ENCODE results near the gene FZD4. TPM values are rescaled to one million over a fixed set of nuclear protein-coding genes. Genes with fewer than 3 reads are reported as not detected.

FZD4 gene
- total and polyA plus RNA-seq, 11 donors = 11.6 to 39.6 (median 21.1) TPM

GRCh38 chr11:86980086-86980796 lies 25.0 kb upstream of the FZD4 start:
- intact Hi-C loops (cut with DNase I) = loop anchor here in 1 of 10 donors (2.0 kb wide), 1 partner anchor 25 kb away; the partner anchor contains the start of gene FZD4

GRCh38 chr11:86978756-86979608 lies 23.8 kb upstream of the FZD4 start:
- intact Hi-C loops (cut with DNase I) = no loop called here
- Histone ChIP-seq H3K9me3 (peaks cover 0 to 9% (median 0%) of the 10 kb centered on the region in 12 donors), H3K4me1 (peaks cover 2 to 62% (median 34%) of the 10 kb centered on the region in 12 donors), H3K4me3 (no peak overlapping the region), H3K27ac (peak overlapping the region in 10 of 12 donors; percentile 8 to 58 (median 28)), H3K27me3 (no peaks in the 10 kb centered on the region), H3K36me3 (no peaks in the 10 kb centered on the region)
- ATAC-seq (peak in 2 of 4 donors; percentile 35 to 37), DNase-seq (peak in 1 of 5 donors; percentile 39)
- 50 to 61% (median 56%) methylated on average over 3 of the region's 3 CpGs for WGBS, 4 donors
- TF ChIP-seq CTCF (IDR thresholded peaks at IDR 0.05) (peak; percentile 20 to 60 (median 38)), POLR2A (IDR thresholded peaks at IDR 0.05) (no peak)

More at GRCh38 chr11:86980086-86980796, 25.0 kb upstream of the FZD4 start:
- Histone ChIP-seq H3K27me3 (no peaks in the 10 kb centered on the region), H3K27ac (peak overlapping the region in 8 of 12 donors; percentile 8 to 58 (median 36)), H3K36me3 (no peaks in the 10 kb centered on the region), H3K9me3 (no peaks in the 10 kb centered on the region), H3K4me1 (peaks cover 2 to 70% (median 36%) of the 10 kb centered on the region in 12 donors), H3K4me3 (no peak overlapping the region)
- ATAC-seq (no peak), DNase-seq (no peak)
- no peak for TF ChIP-seq CTCF (IDR thresholded peaks at IDR 0.05)
- TF ChIP-seq POLR2A (IDR thresholded peaks at IDR 0.05) = no peak
- WGBS, 4 donors = 58 to 63% (median 61%) methylated on average over 7 of the region's 7 CpGs

GRCh38 chr11:86978247-86978646 lies 23.1 kb upstream of the FZD4 start:
- WGBS, 4 donors = 83 to 89% (median 88%) methylated on average over 6 to 7 of the region's 7 CpGs
- intact Hi-C loops (cut with DNase I) = no loop called here
- Histone ChIP-seq H3K36me3 (no peaks in the 10 kb centered on the region), H3K4me1 (peaks cover 2 to 60% (median 33%) of the 10 kb centered on the region in 12 donors), H3K27me3 (no peaks in the 10 kb centered on the region), H3K9me3 (peaks cover 0 to 16% (median 1%) of the 10 kb centered on the region in 12 donors), H3K27ac (peak overlapping the region in 6 of 12 donors; percentile 8 to 58 (median 28)), H3K4me3 (no peak overlapping the region)
- ATAC-seq = peak in 2 of 4 donors; percentile 47 to 62
- DNase-seq = no peak
- TF ChIP-seq CTCF (IDR thresholded peaks at IDR 0.05) = no peak
- TF ChIP-seq POLR2A (IDR thresholded peaks at IDR 0.05) = no peak
